K562 (cell line): ENCODE measurements around the gene PIBF1.

Experiments used
- CTCF ChIP-seq, 3 experiments: IDR thresholded peaks in 2 of 3; conservative IDR thresholded peaks in 1 of 3; 2 replicates each; pipeline ENCODE4 v1.5.1; 2011 to 2012; ENCODE audit warnings: low read length in 3 of 3, mild to moderate bottlenecking in 3 of 3, control low read depth in 2 of 3, improper control_type of control experiment in 1 of 3, inconsistent platforms in 1 of 3, low read depth in 1 of 3, mixed read lengths in 1 of 3, moderate library complexity in 1 of 3; ENCODE audit not compliant: insufficient read depth in 2 of 3
- E2F8 ChIP-seq: fragments of 450-650 bp; IDR thresholded peaks from 2 replicates; pipeline ENCODE4 v1.7.1; 2018; ENCODE audit warnings: mild to moderate bottlenecking, low read depth; ENCODE audit not compliant: partially characterized antibody
- EZH2 ChIP-seq: IDR thresholded peaks from 2 replicates; pipeline ENCODE4 v1.6.1; 2012; ENCODE audit warnings: low read depth, mild to moderate bottlenecking, inconsistent platforms, low read length, borderline replicate concordance
- FOXJ3 ChIP-seq: sonication (generic); formaldehyde crosslinking; IDR thresholded peaks from 2 replicates; pipeline ENCODE4 v1.4.0; 2020; ENCODE audit warnings: mild to moderate bottlenecking, missing genetic modification reagents
- JUNB ChIP-seq: fragments of 450-650 bp; formaldehyde crosslinking; conservative IDR thresholded peaks from 2 replicates; pipeline ENCODE4 v1.4.0; 2020; ENCODE audit warnings: mild to moderate bottlenecking
- POLR2A ChIP-seq: fragments of 450-650 bp; conservative IDR thresholded peaks from 2 replicates; pipeline ENCODE4 v1.6.1; 2016
- POLR2AphosphoS5 ChIP-seq: IDR thresholded peaks from 2 replicates; pipeline ENCODE4 v1.6.1; 2011; ENCODE audit warnings: mild to moderate bottlenecking, low read depth, low read length, moderate library complexity; ENCODE audit not compliant: control insufficient read depth, insufficient read depth
- POLR2B ChIP-seq: fragments of 450-650 bp; IDR thresholded peaks from 2 replicates; pipeline ENCODE4 v1.6.1; 2018; ENCODE audit warnings: low read depth; ENCODE audit not compliant: partially characterized antibody
- REST ChIP-seq, 2 experiments: fragments of 450-650 bp; formaldehyde crosslinking in 1 of 2; IDR thresholded peaks; 2 replicates each; pipeline versions ENCODE4 v1.4.0 to v1.6.1; 2014 to 2020; ENCODE audit warnings: mild to moderate bottlenecking in 2 of 2, borderline replicate concordance in 1 of 2, low read depth in 1 of 2
- SIN3A ChIP-seq, 2 experiments: fragments of 150-350 bp in 1 of 2; IDR thresholded peaks; 2 replicates each; pipeline ENCODE4 v1.6.1; 2011 to 2016; ENCODE audit warnings: borderline replicate concordance in 2 of 2, low read depth in 2 of 2, low read length in 2 of 2, mild to moderate bottlenecking in 2 of 2, moderate library complexity in 2 of 2; ENCODE audit not compliant: control insufficient read depth in 1 of 2
- YY1 ChIP-seq, 3 experiments: IDR thresholded peaks; 2 replicates each; pipeline ENCODE4 v1.6.1; 2011; ENCODE audit warnings: low read length in 2 of 3, mild to moderate bottlenecking in 2 of 3, moderate library complexity in 2 of 3, borderline replicate concordance in 1 of 3, control low read depth in 1 of 3, low read depth in 1 of 3; ENCODE audit not compliant: insufficient read depth in 3 of 3, insufficient replicate concordance in 2 of 3, control insufficient read depth in 1 of 3, insufficient read length in 1 of 3; ENCODE audit errors: extremely low read depth in 1 of 3
- ZNF239 ChIP-seq: fragments of 250-450 bp; sonication (Bioruptor Pico); IDR thresholded peaks from 2 replicates; pipeline ENCODE4 v1.4.0; 2020; ENCODE audit warnings: mild to moderate bottlenecking

- TF ChIP-seq EZH2 = no peak
- no peak for TF ChIP-seq JUNB (CRISPR knock-in tag)
- no peak for TF ChIP-seq POLR2B
- TF ChIP-seq CTCF (IDR thresholded peaks at IDR 0.05 in 2 of 3, conservative IDR thresholded peaks at IDR 0.05 in 1 of 3; ENCODE audit: insufficient read depth in 2 of 3, low read depth in 1 of 3, low read length in 3 of 3) = no peak
- no peak for TF ChIP-seq SIN3A (IDR thresholded peaks at IDR 0.05; ENCODE audit: borderline replicate concordance in 2 of 2, control insufficient read depth in 1 of 2, low read depth in 2 of 2, low read length in 2 of 2)
- no peak for TF ChIP-seq REST (IDR thresholded peaks at IDR 0.05; ENCODE audit: borderline replicate concordance)
- TF ChIP-seq REST (CRISPR knock-in tag; IDR thresholded peaks at IDR 0.05; ENCODE audit: low read depth) = no peak
- TF ChIP-seq POLR2AphosphoS5 = no peak
- TF ChIP-seq YY1 (IDR thresholded peaks at IDR 0.05; ENCODE audit: borderline replicate concordance in 1 of 3, control insufficient read depth in 1 of 3, extremely low read depth in 1 of 3, insufficient read depth in 3 of 3, insufficient read length in 1 of 3, insufficient replicate concordance in 2 of 3, low read depth in 1 of 3, low read length in 2 of 3) = no peak
- TF ChIP-seq ZNF239 = no peak
- TF ChIP-seq FOXJ3 = no peak
- no peak for TF ChIP-seq POLR2A
- TF ChIP-seq E2F8 = no peak
Observed at GRCh38 chr13:73039201-73040108, 257.5 kb downstream of the PIBF1 start.
